SH-SY5Y (cell line): ENCODE results near the gene CERCAM.

ENCODE experiments used
- GATA2 ChIP-seq: IDR thresholded peaks from 2 replicates; pipeline ENCODE4 v1.6.1; 2011; ENCODE audit warnings: mild to moderate bottlenecking, low read depth, low read length
- GATA3 ChIP-seq: IDR thresholded peaks from 2 replicates; pipeline ENCODE4 v1.6.1; 2011; ENCODE audit warnings: low read depth, mild to moderate bottlenecking, low read length, moderate library complexity

The CERCAM gene

GRCh38 chr9:128420060-128420650 is 502 bp upstream of the CERCAM start:
- TF ChIP-seq GATA3 (no peak), GATA2 (no peak)

GRCh38 chr9:128421482-128421996 is 882 bp downstream of the CERCAM start:
- TF ChIP-seq GATA2 = no peak
- TF ChIP-seq GATA3 = no peak

GRCh38 chr9:128422783-128423150 is 2.1 kb downstream of the CERCAM start:
- TF ChIP-seq GATA2 (no peak), GATA3 (no peak)

- no peak for TF ChIP-seq GATA2
- TF ChIP-seq GATA3 = no peak
These were observed 3.7 kb downstream of the CERCAM start for GRCh38 chr9:128424268-128424780.

- no peak for TF ChIP-seq GATA2
- no peak for TF ChIP-seq GATA3
These were observed 8.2 kb downstream of the CERCAM start for GRCh38 chr9:128428644-128429512.

- TF ChIP-seq GATA3 = no peak
- no peak for TF ChIP-seq GATA2
These were observed 8.9 kb downstream of the CERCAM start for GRCh38 chr9:128429513-128430086.

- no peak for TF ChIP-seq GATA3
- no peak for TF ChIP-seq GATA2
These were observed 10.6 kb downstream of the CERCAM start for GRCh38 chr9:128431207-128431606.

GRCh38 chr9:128434340-128434739 is 13.7 kb downstream of the CERCAM start:
- TF ChIP-seq GATA3 (no peak), GATA2 (no peak)

- TF ChIP-seq GATA2 (no peak), GATA3 (no peak)
These were observed 15.0 kb downstream of the CERCAM start for GRCh38 chr9:128435611-128436010.

GRCh38 chr9:128438343-128439109 is 17.9 kb downstream of the CERCAM start:
- TF ChIP-seq GATA3 = no peak
- no peak for TF ChIP-seq GATA2

GRCh38 chr9:128439273-128439672 is 18.6 kb downstream of the CERCAM start:
- no peak for TF ChIP-seq GATA3
- no peak for TF ChIP-seq GATA2

GRCh38 chr9:128442150-128442549 is 21.5 kb downstream of the CERCAM start:
- TF ChIP-seq GATA3 (no peak), GATA2 (no peak)

GRCh38 chr9:128448746-128449145 is 28.1 kb downstream of the CERCAM start:
- TF ChIP-seq GATA3 = no peak
- no peak for TF ChIP-seq GATA2

- TF ChIP-seq GATA3 = no peak
- no peak for TF ChIP-seq GATA2
These were observed 34.3 kb downstream of the CERCAM start for GRCh38 chr9:128454991-128455390.
